ENCODE measurements around the gene SCARF1.

The SCARF1 gene

GRCh38 chr17:1638624-1639300, 6.8 kb downstream of the SCARF1 start:
- DNase-seq (ENCODE audit: low read depth), result no peak
- no peak overlapping the region for H3K4me3 ChIP-seq (ENCODE audit: low read length)
- no peak for TF ChIP-seq CTCF (conservative IDR thresholded peaks at IDR 0.05; ENCODE audit: low read length)

GRCh38 chr17:1638171-1638590, 7.4 kb downstream of the SCARF1 start:
- no peak for DNase-seq (ENCODE audit: low read depth)
- no peak overlapping the region for H3K4me3 ChIP-seq (ENCODE audit: low read length)
- TF ChIP-seq CTCF (conservative IDR thresholded peaks at IDR 0.05; ENCODE audit: low read length), result no peak

- DNase-seq (ENCODE audit: low read depth), result no peak
- no peak overlapping the region for H3K4me3 ChIP-seq (ENCODE audit: low read length)
- no peak for TF ChIP-seq CTCF (conservative IDR thresholded peaks at IDR 0.05; ENCODE audit: low read length)
Measured at GRCh38 chr17:1636732-1637285, 8.7 kb downstream of the SCARF1 start.

- TF ChIP-seq CTCF (conservative IDR thresholded peaks at IDR 0.05; ENCODE audit: low read length), result no peak
- H3K4me3 ChIP-seq (ENCODE audit: low read length), result no peak overlapping the region
- DNase-seq (ENCODE audit: low read depth), result no peak
Measured at GRCh38 chr17:1635675-1636465, 9.7 kb downstream of the SCARF1 start.

GRCh38 chr17:1634841-1635650, 10.5 kb downstream of the SCARF1 start:
- DNase-seq (ENCODE audit: low read depth), result no peak

GRCh38 chr17:1630662-1631061, 14.9 kb downstream of the SCARF1 start:
- no peak overlapping the region for H3K4me3 ChIP-seq (ENCODE audit: low read length)
- no peak for TF ChIP-seq CTCF (conservative IDR thresholded peaks at IDR 0.05; ENCODE audit: low read length)
- no peak for DNase-seq (ENCODE audit: low read depth)

More at GRCh38 chr17:1634841-1635650, 10.5 kb downstream of the SCARF1 start:
- H3K4me3 ChIP-seq (ENCODE audit: low read length), result no peak overlapping the region
- no peak for TF ChIP-seq CTCF (conservative IDR thresholded peaks at IDR 0.05; ENCODE audit: low read length)

All from AG10803 (cell line).